DMS153 treated with DMSO at 0.1 percent for 48 hours (cell line): ENCODE data around the gene MAEA.
"Not testable (repeated sequence)": the region's sequence is repeated elsewhere in the genome, so short reads cannot be mapped to it uniquely, and the experiment has no call there.

Source experiments
- DNase-seq: peaks from one replicate; lab custom pipeline; 2025; ENCODE audit not compliant: unreplicated experiment; lab: John Stamatoyannopoulos, UW

The MAEA gene

GRCh38 chr4:1364217-1364616, 74.5 kb downstream of the MAEA start:
- DNase-seq = no peak

DNA sequence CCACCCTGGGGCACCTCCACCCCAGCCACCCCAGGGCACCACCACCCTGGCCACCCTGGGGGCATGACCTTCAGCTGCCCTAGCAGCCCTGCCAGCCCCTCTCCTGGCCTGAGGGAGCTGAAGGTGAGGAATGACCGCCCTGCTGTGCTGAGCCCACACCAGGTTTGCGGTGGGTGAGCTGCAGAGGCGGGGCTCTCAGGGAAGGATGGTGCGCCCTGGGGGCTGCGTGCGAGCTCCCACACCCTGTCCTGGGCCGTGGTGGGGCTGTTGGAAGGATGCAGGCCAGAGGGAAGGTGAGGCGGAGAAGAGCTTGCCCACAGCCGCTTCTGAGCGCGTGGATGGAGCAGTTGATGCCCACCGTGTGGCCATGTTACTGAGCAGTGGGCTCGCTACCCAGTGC, 75.1 kb downstream of the MAEA start:
- DNase-seq = no peak

GRCh38 chr4:1365271-1366178, 75.8 kb downstream of the MAEA start:
- peak; percentile 21 for DNase-seq

DNA sequence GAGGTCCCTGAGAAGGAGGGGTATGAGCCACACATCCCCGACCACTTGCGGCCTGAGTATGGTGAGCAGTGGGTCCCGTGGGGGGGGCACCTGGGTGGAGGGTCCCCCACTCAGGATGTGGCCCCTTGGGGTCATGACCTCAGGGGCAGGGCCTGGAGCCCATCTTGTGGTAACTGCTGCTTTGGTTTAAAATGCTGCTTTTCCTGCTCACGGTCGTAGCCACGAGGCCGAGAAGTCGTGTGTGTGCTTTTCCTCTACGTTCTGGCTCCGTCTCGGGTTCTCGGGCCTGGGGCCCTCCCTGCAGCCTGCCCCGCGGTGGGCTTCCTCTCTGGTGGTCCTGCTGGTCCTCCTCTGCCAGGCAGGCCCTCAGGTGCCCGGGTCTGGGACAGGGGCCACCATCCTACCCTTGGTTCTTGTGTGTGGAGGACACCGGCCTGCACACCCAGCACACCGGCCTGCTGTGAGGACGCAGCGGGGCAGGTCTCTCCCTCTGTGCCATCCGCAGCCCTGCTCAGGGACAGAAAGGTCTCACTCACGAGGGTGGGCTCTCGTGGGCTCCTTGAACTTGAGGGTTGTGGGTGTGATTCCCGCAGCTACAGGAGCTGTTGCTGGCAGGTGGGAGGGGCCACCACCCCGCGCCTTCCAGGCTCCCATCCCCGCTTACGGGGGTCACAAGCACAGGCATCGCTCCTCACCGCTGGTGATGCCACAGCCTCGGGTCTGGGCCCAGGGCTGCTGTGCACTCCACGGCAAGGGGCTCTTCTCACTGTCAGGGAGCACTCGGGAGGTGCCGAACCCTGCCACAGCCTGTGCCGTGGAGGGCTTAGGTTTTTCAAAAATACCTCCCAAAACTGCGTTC, 76.9 kb downstream of the MAEA start:
- no peak for DNase-seq

GRCh38 chr4:1367230-1367935, 77.7 kb downstream of the MAEA start:
- no peak for DNase-seq

DNA sequence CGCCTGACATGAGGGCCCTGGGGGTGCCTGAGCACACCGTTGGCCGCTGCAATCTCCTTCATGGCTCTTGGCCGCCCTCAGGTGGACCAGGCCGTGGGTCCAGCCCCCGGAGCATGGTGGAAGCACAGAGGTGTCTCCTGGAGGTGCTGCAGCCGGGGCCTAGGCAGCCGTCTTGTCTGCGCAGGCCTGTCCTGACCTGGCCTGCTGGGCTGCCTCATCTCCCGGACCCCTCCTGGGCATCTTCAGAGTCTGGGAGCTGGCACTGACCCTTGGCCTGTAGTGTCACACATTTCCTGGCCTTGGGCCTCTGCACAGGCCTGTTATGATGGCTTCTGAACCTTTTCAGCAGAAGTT, 78.2 kb downstream of the MAEA start:
- DNase-seq = no peak

- DNase-seq = no peak
Observed at GRCh38 chr4:1368421-1369090, 78.9 kb downstream of the MAEA start.

DNA sequence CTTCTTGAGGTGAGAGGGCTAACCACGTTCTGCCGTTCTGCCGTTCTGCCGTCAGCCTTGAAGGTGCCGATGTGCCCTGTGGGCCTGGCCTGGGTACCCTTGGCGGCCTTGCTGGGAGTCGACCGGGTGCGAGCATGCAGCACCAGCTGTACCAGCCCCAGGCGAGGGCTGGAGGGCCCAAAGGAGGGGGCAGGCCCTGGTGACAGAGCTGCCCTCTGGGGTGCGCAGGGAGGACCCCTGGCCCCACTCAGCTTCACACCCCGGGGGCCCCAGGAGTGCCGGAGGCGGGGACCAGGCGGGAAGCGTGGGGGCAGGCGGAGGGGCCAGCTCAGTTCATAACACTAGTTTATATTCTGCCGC, 79.4 kb downstream of the MAEA start:
- no peak for DNase-seq

DNA sequence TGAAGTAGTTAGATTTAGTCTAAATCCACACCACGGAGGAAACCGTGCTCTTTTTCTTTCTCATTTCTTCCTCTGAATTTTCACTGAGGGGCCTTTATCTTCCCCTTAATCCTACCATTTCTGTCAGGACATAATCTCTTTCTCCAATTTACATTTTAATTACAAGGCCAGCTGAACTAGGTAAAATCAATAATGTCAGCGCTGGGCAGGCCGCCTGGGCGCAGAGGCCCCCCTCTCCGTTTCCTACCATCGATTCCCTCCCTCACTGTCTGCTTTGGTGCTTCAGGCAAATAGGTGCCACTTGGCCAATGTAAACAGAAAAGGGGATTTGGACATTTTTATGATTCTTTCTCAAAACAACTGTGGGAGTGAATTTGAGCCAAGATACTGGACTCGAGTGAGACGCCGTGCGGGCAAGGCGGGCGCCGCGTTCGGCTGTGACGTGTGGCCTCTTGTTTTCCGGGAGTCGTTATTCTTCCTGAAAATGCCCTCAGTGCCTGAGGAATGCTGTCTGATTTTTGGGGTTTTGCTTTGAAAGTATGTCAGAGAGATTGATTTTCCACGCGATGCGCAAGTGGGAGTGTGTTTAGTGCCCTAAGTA, 79.9 kb downstream of the MAEA start:
- DNase-seq = no peak

GRCh38 chr4:1370321-1371124, 80.8 kb downstream of the MAEA start:
- DNase-seq = no peak

DNA sequence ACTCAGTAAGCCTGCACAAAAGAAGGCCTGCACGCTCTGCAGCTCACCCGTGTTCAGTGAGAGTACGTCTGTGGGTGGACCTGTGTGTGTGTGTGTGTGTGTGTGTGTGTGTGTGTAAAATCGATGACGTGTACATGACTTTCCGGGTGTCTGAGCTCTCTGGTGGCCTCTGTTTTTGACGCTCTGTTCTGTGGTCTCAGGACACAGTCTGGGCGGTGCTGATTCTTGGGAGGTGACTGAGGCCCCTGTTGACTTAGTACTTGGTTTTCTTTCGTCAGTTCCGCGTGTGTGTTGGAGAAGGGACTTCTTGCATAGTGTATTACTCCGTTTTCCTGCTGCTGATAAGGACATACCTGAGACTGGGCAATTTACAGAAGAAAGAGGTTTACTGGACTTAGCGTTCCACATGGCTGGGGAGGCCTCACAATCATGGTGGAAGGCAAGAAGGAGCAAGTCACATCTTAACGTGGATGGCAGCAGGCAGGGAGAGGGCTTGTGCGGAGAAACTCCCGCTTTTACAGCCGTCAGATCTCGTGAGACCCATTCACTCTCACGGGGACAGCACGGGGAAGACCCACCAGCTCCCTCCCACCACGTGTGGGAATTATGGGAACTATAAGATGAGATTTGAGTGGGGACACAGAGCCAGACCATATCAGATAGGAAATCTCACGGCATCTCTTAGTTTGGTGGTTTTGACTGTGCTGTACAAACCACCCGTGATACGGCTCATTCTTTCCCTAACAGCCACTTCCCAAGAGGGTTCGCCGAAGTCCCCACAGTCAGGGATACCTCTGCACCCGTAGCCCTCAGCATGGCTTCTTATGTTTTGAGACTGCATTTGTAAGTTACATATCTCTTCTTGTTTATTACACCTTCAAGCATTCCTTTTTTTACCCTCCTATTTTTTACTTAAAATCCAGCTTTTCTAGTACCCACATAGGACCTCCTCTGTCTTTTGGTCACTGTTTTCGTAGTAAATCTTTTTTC, 81.8 kb downstream of the MAEA start:
- DNase-seq = no peak

DNA sequence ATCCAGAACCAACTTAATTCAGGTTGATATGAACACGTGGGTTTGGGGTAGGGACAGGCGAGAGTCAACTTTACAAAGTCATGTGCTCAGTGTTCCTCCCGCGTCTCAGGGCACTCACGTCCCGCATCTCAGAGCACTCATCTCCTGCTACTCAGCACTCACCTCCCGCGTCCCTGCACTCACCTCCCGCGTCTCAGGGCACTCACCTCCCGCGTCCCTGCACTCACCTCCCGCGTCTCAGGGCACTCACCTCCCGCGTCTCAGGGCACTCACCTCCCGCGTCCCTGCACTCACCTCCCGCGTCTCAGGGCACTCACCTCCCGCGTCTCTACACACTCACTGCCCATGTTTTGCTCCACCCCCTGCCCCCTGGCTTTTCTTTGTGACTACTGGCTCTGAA, 82.9 kb downstream of the MAEA start:
- DNase-seq = not testable (repeated sequence)

GRCh38 chr4:1373892-1374705, 84.4 kb downstream of the MAEA start:
- no peak for DNase-seq

- no peak for DNase-seq
Observed at GRCh38 chr4:1374706-1375045, 85.0 kb downstream of the MAEA start.

DNA sequence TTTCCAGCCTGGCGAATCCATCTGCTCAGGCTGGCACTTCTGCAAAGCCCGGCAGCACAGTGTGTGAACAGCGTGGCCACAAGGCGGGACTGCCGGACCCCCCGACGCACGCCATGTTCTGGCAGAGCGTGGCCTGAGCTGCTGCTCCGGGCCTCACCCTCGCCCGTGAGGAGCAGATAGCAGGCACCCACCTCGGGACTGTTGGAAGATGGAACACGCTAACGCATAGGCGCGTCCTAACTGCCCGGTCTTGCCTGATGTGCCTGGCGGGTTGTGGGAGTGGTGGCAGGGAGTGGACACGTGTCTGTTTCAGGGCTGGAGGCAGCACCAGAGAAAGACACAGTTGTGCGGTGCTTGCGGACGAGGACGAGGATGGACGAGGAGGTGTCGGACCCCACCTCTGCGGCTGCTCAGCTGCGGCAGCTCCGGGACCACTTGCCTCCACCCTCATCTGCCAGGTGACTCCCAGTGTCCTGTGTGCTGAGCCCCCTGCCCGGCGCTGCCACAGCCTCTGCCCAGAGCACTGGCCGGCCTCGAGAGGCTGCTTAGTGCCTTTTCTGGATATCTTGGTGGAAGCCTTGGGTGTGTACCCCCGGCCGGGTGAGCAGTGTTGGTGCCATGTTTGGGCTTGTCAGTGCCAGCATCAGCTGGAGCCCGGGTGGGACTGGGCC, 85.5 kb downstream of the MAEA start:
- no peak for DNase-seq

DNA sequence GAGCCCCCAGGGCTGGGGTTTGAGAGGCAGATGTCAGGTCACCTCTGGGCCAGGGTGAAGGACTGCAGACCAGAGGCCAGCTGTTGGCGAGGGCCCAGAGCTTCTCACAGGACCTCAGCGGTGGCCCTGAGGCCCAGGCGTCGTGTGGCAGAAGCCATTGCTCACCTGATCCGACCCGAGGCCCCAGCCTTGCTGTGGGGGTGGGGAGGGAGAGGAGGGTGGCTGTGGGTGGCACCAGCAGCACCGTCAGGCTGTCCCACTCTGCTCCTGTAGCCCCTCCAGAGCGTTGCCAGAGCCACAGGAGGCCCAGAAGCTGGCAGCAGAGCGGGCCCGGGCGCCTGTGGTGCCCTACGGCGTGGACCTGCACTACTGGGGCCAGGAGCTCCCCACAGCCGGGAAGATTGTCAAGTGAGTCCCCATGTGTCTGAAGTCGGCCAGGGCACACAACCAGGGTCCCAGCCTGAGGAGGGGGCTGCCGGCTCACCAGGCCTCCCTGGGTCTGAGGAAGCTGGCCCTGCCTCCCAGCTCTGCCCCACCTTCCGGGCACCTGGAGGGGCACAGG, 86.2 kb downstream of the MAEA start:
- DNase-seq = no peak

- no peak for DNase-seq
Observed at GRCh38 chr4:1376391-1376840, 86.7 kb downstream of the MAEA start.
